HepG2 (cell line): Measurements from ENCODE around the gene NEURL1. TPM values are rescaled to one million over a fixed set of nuclear protein-coding genes. Genes with fewer than 3 reads are reported as not detected.

Source experiments
- AFF4 ChIP-seq: sonication (generic); formaldehyde crosslinking; IDR thresholded peaks from 2 replicates; pipeline ENCODE4 v1.4.0; 2020; ENCODE audit warnings: missing genetic modification reagents
- BHLHE40 ChIP-seq: IDR thresholded peaks from 2 replicates; pipeline ENCODE4 v1.6.1; 2011; ENCODE audit warnings: low read length, improper control_type of control experiment
- GRHL1 ChIP-seq: sonication (generic); formaldehyde crosslinking; conservative IDR thresholded peaks from 2 replicates; pipeline ENCODE4 v1.8.0; 2022; ENCODE audit warnings: missing genetic modification reagents
- MLLT10 ChIP-seq: sonication (generic); formaldehyde crosslinking; IDR thresholded peaks from 2 replicates; pipeline ENCODE4 v1.4.0; 2020; ENCODE audit warnings: missing genetic modification reagents
- SALL1 ChIP-seq: sonication (generic); formaldehyde crosslinking; IDR thresholded peaks from 2 replicates; pipeline ENCODE4 v1.8.0; 2022; ENCODE audit warnings: mild to moderate bottlenecking, missing genetic modification reagents
- SKI ChIP-seq: fragments of 450-650 bp; IDR thresholded peaks from one replicate; pipeline ENCODE4 v1.6.1; 2018; ENCODE audit warnings: mild to moderate bottlenecking; ENCODE audit not compliant: partially characterized antibody
- STAG1 ChIP-seq: sonication (generic); formaldehyde crosslinking; IDR thresholded peaks from 2 replicates; pipeline ENCODE4 v1.4.0; 2020; ENCODE audit warnings: missing genetic modification reagents
- TAF15 ChIP-seq: fragments of 200-400 bp; formaldehyde crosslinking; IDR thresholded peaks from one replicate; pipeline ENCODE4 v1.6.1; 2018; ENCODE audit warnings: mild to moderate bottlenecking, low read depth, low read length; ENCODE audit not compliant: poor library complexity, severe bottlenecking
- TMF1 ChIP-seq: sonication (generic); formaldehyde crosslinking; IDR thresholded peaks from 2 replicates; pipeline ENCODE4 v1.8.1; 2022; ENCODE audit warnings: low read depth, missing genetic modification reagents
- ZFAT ChIP-seq: sonication (generic); formaldehyde crosslinking; conservative IDR thresholded peaks from 2 replicates; pipeline ENCODE4 v1.8.1; 2023; ENCODE audit warnings: missing genetic modification reagents, inconsistent platforms
- ZMAT3 ChIP-seq: sonication (generic); formaldehyde crosslinking; conservative IDR thresholded peaks from 2 replicates; pipeline ENCODE4 v1.7.0; 2021; ENCODE audit warnings: missing genetic modification reagents
- ZMYM3 ChIP-seq: sonication (generic); formaldehyde crosslinking; IDR thresholded peaks from 2 replicates; pipeline ENCODE4 v1.5.1; 2020; ENCODE audit warnings: mild to moderate bottlenecking, missing genetic modification reagents
- ZNF235 ChIP-seq: sonication (generic); formaldehyde crosslinking; IDR thresholded peaks from 2 replicates; pipeline ENCODE4 v1.8.1; 2023; ENCODE audit warnings: mild to moderate bottlenecking, missing genetic modification reagents, borderline replicate concordance
- ZNF678 ChIP-seq: sonication (generic); formaldehyde crosslinking; IDR thresholded peaks from 2 replicates; pipeline ENCODE4 v1.4.0; 2020; ENCODE audit warnings: mild to moderate bottlenecking, missing genetic modification reagents
- polyA plus RNA-seq, 8 experiments: library from polyadenylated mRNA; depleted of rRNA in 3 of 8; stranded (reverse) in 7 of 8; unstranded in 1 of 8; fragments of >200 nt; fragmentation: Illumina TruSeq in 4 of 8; extraction: Trizol in 4 of 8; gene quantifications; 2 replicates each; pipeline versions ENCODE4 v1.2.1 to v1.2.3, GENCODE V29; 2011 to 2016; ENCODE audit warnings: low read depth in 4 of 8, missing spikeins in 1 of 8, mixed read lengths in 1 of 8; ENCODE audit not compliant: insufficient read depth in 1 of 8
- total RNA-seq, 5 experiments: library from RNA; depleted of rRNA; stranded (reverse); fragments of >200 nt; fragmentation: Illumina TruSeq; extraction: Trizol; gene quantifications; 2 replicates each; pipeline ENCODE4 v1.2.3, GENCODE V29; 2016; ENCODE audit warnings: low read depth in 1 of 5

The NEURL1 gene
- total and polyA plus RNA-seq, 2 of the 13 experiments (the other 11 are each of a cell fraction or from before 2014, with no cell fraction given), result not detected

- TF ChIP-seq TMF1 (CRISPR knock-in tag), result no peak
- TF ChIP-seq AFF4, result no peak
- TF ChIP-seq ZMAT3 (CRISPR knock-in tag), result no peak
- no peak for TF ChIP-seq BHLHE40
- TF ChIP-seq SALL1 (CRISPR knock-in tag), result peak; percentile 51; the same call in 1 of the 2 replicates
- TF ChIP-seq GRHL1 (CRISPR knock-in tag), result no peak
- TF ChIP-seq ZMYM3 (CRISPR knock-in tag), result peak; percentile 19; the same call in 1 of the 2 replicates
- TF ChIP-seq ZNF678 (CRISPR knock-in tag), result no peak
- no peak for TF ChIP-seq ZFAT (CRISPR knock-in tag)
- TF ChIP-seq STAG1 (CRISPR knock-in tag), result peak; percentile 11; the same call in 1 of the 2 replicates
- no peak for TF ChIP-seq TAF15
- no peak for TF ChIP-seq MLLT10 (CRISPR knock-in tag)
- TF ChIP-seq ZNF235 (CRISPR knock-in tag), result no peak
- no peak for TF ChIP-seq SKI
These were observed 11.5 kb upstream of the NEURL1 start (continued) for GRCh38 chr10:103481974-103482531.
